ENCODE data around the gene USP5. TPM values are rescaled to one million over a fixed set of nuclear protein-coding genes. Genes with fewer than 3 reads are reported as not detected.
"Not testable (repeated sequence)": the region's sequence is repeated elsewhere in the genome, so short reads cannot be mapped to it uniquely, and the experiment has no call there.

USP5 gene
- total RNA-seq, 2 experiments from 2014 or later: 70.4 to 129 TPM

GRCh38 chr12:6883252-6883651, 31.3 kb downstream of the USP5 start:
- Histone ChIP-seq H3K4me2 (ENCODE audit: low read length) (no peak overlapping the region), H3K9me3 (ENCODE audit: low read length) (no peaks in the 10 kb centered on the region), H3K27ac (ENCODE audit: low read depth, low read length, poor library complexity, severe bottlenecking) (no peak overlapping the region), H3K9me2 (ENCODE audit: insufficient read depth, low read length) (no peaks in the 10 kb centered on the region), H3K4me1 (ENCODE audit: insufficient read depth, low read length, poor library complexity, severe bottlenecking) (peaks cover 9% of the 10 kb centered on the region), H2AFZ (ENCODE audit: low read length) (no peak overlapping the region), H3K4me3 (ENCODE audit: low read depth, low read length, poor library complexity, severe bottlenecking) (no peak overlapping the region), H3K79me2 (ENCODE audit: insufficient read depth, low read depth, low read length) (no peaks in the 10 kb centered on the region), H4K20me1 (ENCODE audit: insufficient read depth, low read length) (no peaks in the 10 kb centered on the region), H3K36me3 (ENCODE audit: insufficient read depth, low read length) (peaks cover 16% of the 10 kb centered on the region; the same call in 1 of the 2 replicates)
- no peak for DNase-seq (ENCODE audit: low spot score)
- no TSS peak for BruUV-seq (replicated peaks)
- POLR2A ChIA-PET: interaction anchor here (0.7 kb wide), 2 partner anchors 10 to 115 kb away, joined by 3 read pairs; partner anchors contain the start of gene SPSB2
- TF ChIP-seq, protein P1, sequence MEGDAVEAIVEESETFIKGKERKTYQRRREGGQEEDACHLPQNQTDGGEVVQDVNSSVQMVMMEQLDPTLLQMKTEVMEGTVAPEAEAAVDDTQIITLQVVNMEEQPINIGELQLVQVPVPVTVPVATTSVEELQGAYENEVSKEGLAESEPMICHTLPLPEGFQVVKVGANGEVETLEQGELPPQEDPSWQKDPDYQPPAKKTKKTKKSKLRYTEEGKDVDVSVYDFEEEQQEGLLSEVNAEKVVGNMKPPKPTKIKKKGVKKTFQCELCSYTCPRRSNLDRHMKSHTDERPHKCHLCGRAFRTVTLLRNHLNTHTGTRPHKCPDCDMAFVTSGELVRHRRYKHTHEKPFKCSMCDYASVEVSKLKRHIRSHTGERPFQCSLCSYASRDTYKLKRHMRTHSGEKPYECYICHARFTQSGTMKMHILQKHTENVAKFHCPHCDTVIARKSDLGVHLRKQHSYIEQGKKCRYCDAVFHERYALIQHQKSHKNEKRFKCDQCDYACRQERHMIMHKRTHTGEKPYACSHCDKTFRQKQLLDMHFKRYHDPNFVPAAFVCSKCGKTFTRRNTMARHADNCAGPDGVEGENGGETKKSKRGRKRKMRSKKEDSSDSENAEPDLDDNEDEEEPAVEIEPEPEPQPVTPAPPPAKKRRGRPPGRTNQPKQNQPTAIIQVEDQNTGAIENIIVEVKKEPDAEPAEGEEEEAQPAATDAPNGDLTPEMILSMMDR (conservative IDR thresholded peaks at IDR 0.05; ENCODE audit: low read length): no peak
- TF ChIP-seq EZH2phosphoT487 (IDR thresholded peaks at IDR 0.05; ENCODE audit: borderline replicate concordance, low read depth, low read length): no peak
- CTCF ChIA-PET (ENCODE audit: unreplicated experiment): no interaction called here
- intact Hi-C loops (cut with micrococcal nuclease; ENCODE audit: unreplicated experiment): no loop called here

- BruUV-seq (replicated peaks): no TSS peak
- no peak overlapping the region for H3K4me2 ChIP-seq (ENCODE audit: low read length)
- ChIA-PET POLR2A (no interaction called here), CTCF (ENCODE audit: unreplicated experiment) (no interaction called here)
- no peak overlapping the region for H2AFZ ChIP-seq (ENCODE audit: low read length)
- H3K36me3 ChIP-seq (ENCODE audit: insufficient read depth, low read length): peaks cover 16% of the 10 kb centered on the region; the same call in 1 of the 2 replicates
- H3K4me1 ChIP-seq (ENCODE audit: insufficient read depth, low read length, poor library complexity, severe bottlenecking): peaks cover 9% of the 10 kb centered on the region
- no peaks in the 10 kb centered on the region for H3K79me2 ChIP-seq (ENCODE audit: insufficient read depth, low read depth, low read length)
- DNase-seq (ENCODE audit: low spot score): no peak
- no peak overlapping the region for H3K27ac ChIP-seq (ENCODE audit: low read depth, low read length, poor library complexity, severe bottlenecking)
- H4K20me1 ChIP-seq (ENCODE audit: insufficient read depth, low read length): no peaks in the 10 kb centered on the region
- no peak for TF ChIP-seq EZH2phosphoT487 (IDR thresholded peaks at IDR 0.05; ENCODE audit: borderline replicate concordance, low read depth, low read length)
- TF ChIP-seq, protein P1 (conservative IDR thresholded peaks at IDR 0.05; ENCODE audit: low read length): no peak
- H3K9me3 ChIP-seq (ENCODE audit: low read length): no peaks in the 10 kb centered on the region
- H3K9me2 ChIP-seq (ENCODE audit: insufficient read depth, low read length): no peaks in the 10 kb centered on the region
- intact Hi-C loops (cut with micrococcal nuclease; ENCODE audit: unreplicated experiment): no loop called here
- H3K4me3 ChIP-seq (ENCODE audit: low read depth, low read length, poor library complexity, severe bottlenecking): no peak overlapping the region
Measured at GRCh38 chr12:6883683-6884082, 31.7 kb downstream of the USP5 start.

- Histone ChIP-seq H3K36me3 (ENCODE audit: insufficient read depth, low read length) (peaks cover 16% of the 10 kb centered on the region; the same call in 1 of the 2 replicates), H3K4me1 (ENCODE audit: insufficient read depth, low read length, poor library complexity, severe bottlenecking) (peaks cover 9% of the 10 kb centered on the region), H3K9me3 (ENCODE audit: low read length) (no peaks in the 10 kb centered on the region), H3K4me3 (ENCODE audit: low read depth, low read length, poor library complexity, severe bottlenecking) (no peak overlapping the region), H4K20me1 (ENCODE audit: insufficient read depth, low read length) (no peaks in the 10 kb centered on the region), H3K9me2 (ENCODE audit: insufficient read depth, low read length) (no peaks in the 10 kb centered on the region), H3K79me2 (ENCODE audit: insufficient read depth, low read depth, low read length) (no peaks in the 10 kb centered on the region), H3K27ac (ENCODE audit: low read depth, low read length, poor library complexity, severe bottlenecking) (no peak overlapping the region), H2AFZ (ENCODE audit: low read length) (no peak overlapping the region), H3K4me2 (ENCODE audit: low read length) (no peak overlapping the region)
- ChIA-PET CTCF (ENCODE audit: unreplicated experiment) (interaction anchor here (0.8 kb wide), 1 partner anchor 15 kb away, joined by 4 read pairs; no protein-coding TSS in a partner anchor), POLR2A (interaction anchor here (0.7 to 1.0 kb wide), 3 partner anchors 12 to 161 kb away, joined by 3 to 5 read pairs (median 5); partner anchors contain the start of gene USP5)
- DNase-seq (ENCODE audit: low spot score): no peak
- intact Hi-C loops (cut with micrococcal nuclease; ENCODE audit: unreplicated experiment): no loop called here
- TF ChIP-seq EZH2phosphoT487 (IDR thresholded peaks at IDR 0.05; ENCODE audit: borderline replicate concordance, low read depth, low read length): no peak
- TF ChIP-seq, protein P1 (conservative IDR thresholded peaks at IDR 0.05; ENCODE audit: low read length): no peak
- no TSS peak for BruUV-seq (replicated peaks)
Measured at GRCh38 chr12:6884539-6884938, 32.6 kb downstream of the USP5 start.

DNA sequence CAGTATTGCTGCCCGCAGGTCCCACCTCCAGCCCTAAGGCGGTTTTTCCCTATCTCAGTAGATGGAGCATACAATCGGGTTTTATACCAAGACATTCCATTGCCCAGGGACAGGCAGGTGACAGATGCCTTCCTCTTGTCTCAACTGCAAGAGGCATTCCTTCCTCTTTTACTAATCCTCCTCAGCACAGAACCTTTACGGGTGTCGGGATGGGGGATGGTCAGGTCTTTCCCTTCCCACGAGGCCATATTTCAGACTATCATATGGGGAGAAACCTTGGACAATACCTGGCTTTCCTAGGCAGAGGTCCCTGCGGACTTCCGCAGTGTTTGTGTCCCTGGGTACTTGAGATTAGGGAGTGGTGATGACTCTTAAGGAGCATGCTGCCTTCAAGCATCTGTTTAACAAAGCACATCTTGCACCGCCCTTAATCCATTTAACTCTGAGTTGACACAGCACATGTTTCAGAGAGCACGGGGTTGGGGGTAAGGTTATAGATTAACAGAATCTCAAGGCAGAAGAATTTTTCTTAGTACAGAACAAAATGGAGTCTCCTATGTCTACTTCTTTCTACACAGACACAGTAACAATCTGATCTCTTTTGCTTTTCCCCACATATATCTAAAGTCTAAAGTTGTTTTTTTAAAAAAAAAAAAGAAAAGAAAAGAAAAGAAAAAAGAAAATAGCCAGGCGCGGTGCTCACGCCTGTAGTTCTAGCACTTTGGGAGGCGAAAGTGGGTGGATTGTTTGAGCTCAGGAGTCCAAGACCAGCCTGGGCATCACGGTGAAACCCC, 34.5 kb downstream of the USP5 start:
- CTCF ChIA-PET (ENCODE audit: unreplicated experiment); BruUV-seq (replicated peaks); H3K9me2 ChIP-seq (ENCODE audit: insufficient read depth, low read length); H3K9me3 ChIP-seq (ENCODE audit: low read length); H3K4me3 ChIP-seq (ENCODE audit: low read depth, low read length, poor library complexity, severe bottlenecking); DNase-seq (ENCODE audit: low spot score); H3K4me2 ChIP-seq (ENCODE audit: low read length); H3K27ac ChIP-seq (ENCODE audit: low read depth, low read length, poor library complexity, severe bottlenecking); intact Hi-C loops (cut with micrococcal nuclease; ENCODE audit: unreplicated experiment); H4K20me1 ChIP-seq (ENCODE audit: insufficient read depth, low read length); POLR2A ChIA-PET; H2AFZ ChIP-seq (ENCODE audit: low read length); H3K79me2 ChIP-seq (ENCODE audit: insufficient read depth, low read depth, low read length): not testable (repeated sequence)
- H3K36me3 ChIP-seq (ENCODE audit: insufficient read depth, low read length): peaks cover 16% of the 10 kb centered on the region; the same call in 1 of the 2 replicates
- peaks cover 19% of the 10 kb centered on the region for H3K4me1 ChIP-seq (ENCODE audit: insufficient read depth, low read length, poor library complexity, severe bottlenecking)

Data from OCI-LY7 (cell line).